Body of pancreas (tissue), 4 donors: Measurements from ENCODE around the gene RPL3. TPM values are rescaled to one million over a fixed set of nuclear protein-coding genes. Genes with fewer than 3 reads are reported as not detected.
A peak's percentile ranks its signal among the peaks of the same experiment; 100 is the strongest.

Experiments
- ATAC-seq: fragments of 150-250 bp; one replicate; pipeline ENCODE4 v1.9.1; 2016
- DNase-seq, 4 donors: peaks; one replicate each; pipeline ENCODE4 v3.0.0-alpha.2; 2019
- H3K27ac ChIP-seq, 4 donors: fragments of 200-600 bp; sonication (generic); 1 replicate in 3 of 4; 2 replicates in 1 of 4; pipeline versions ENCODE4 v1.5.1 to v1.6.1; 2016 to 2019; ENCODE audit warnings: mild to moderate bottlenecking in 1 of 4, mixed read lengths in 1 of 4, moderate library complexity in 1 of 4
- H3K27me3 ChIP-seq, 2 donors: fragments of 200-600 bp; sonication (generic); one replicate each; pipeline ENCODE4 v1.6.0; 2016; ENCODE audit warnings: mild to moderate bottlenecking in 1 of 2
- H3K36me3 ChIP-seq, 2 donors: fragments of 200-600 bp; sonication (generic); replicated peaks in 1 of 2; 2 replicates each; pipeline ENCODE4 v1.5.1; 2016; ENCODE audit warnings: low read depth in 2 of 2; ENCODE audit not compliant: insufficient read depth in 1 of 2
- H3K4me1 ChIP-seq: fragments of 200-600 bp; sonication (generic); one replicate; pipeline ENCODE4 v1.6.0; 2016
- H3K4me3 ChIP-seq, 2 donors: fragments of 200-600 bp; sonication (generic); 1 replicate in 1 of 2; 2 replicates in 1 of 2; pipeline ENCODE4 v1.5.1; 2016 to 2019
- H3K9me3 ChIP-seq, 3 donors: fragments of 200-600 bp; sonication (generic); 1 replicate in 2 of 3; 2 replicates in 1 of 3; pipeline ENCODE4 v1.5.1; 2016
- POLR2A ChIP-seq, 3 donors: fragments of 450-650 bp; IDR thresholded peaks; one replicate each; pipeline ENCODE4 v1.6.1; 2016; ENCODE audit warnings: antibody characterized with exemption in 3 of 3, mild to moderate bottlenecking in 2 of 3
- WGBS, 2 donors: methylation state at CpG; one replicate each; pipeline ENCODE4 v1.1.5; 2017; 5-methylcytosine and 5-hydroxymethylcytosine counted together
- intact Hi-C: fragments of 100-400 bp; cut with DNase I; formaldehyde crosslinking; loops from one replicate; pipeline ENCODE4 v1.15.1; 2023
- total RNA-seq, 2 donors: library from RNA; depleted of rRNA; stranded (reverse); fragments of >200 nt; gene quantifications; one replicate each; pipeline ENCODE4 v1.1.0, GENCODE V29; 2016
- TF ChIP-seq, protein P1 (sequence below), 7 experiments: fragments of 450-650 bp in 4 of 7; fragments of 200-600 bp in 3 of 7; sonication (generic) in 3 of 7; IDR thresholded peaks; one replicate each; pipeline ENCODE4 v1.5.1; 2016 to 2019; ENCODE audit warnings: antibody characterized with exemption in 7 of 7

Gene RPL3
- total RNA-seq, 2 donors from 2014 or later: 1,625 to 1,893 TPM

DNA sequence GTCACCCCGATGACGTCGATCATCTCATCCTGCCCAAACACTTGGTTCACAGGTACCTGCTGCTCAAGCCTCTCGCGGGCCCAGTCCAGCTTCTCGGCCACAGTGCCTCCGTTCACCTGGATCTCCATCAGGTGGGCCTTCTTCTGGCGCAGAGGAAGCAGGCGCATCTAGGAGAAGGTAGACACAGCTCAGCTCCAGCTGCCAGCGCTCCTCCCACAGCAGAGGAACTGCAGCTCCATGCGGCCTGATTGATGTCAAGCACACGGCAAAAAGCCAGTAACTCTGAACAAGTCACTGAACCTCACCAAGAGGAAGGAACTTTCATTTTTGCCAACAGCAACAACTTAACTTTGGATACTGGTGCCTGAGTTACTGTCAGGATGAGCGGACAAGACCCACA lies 4.0 kb downstream of the RPL3 start:
- TF ChIP-seq, protein P1, sequence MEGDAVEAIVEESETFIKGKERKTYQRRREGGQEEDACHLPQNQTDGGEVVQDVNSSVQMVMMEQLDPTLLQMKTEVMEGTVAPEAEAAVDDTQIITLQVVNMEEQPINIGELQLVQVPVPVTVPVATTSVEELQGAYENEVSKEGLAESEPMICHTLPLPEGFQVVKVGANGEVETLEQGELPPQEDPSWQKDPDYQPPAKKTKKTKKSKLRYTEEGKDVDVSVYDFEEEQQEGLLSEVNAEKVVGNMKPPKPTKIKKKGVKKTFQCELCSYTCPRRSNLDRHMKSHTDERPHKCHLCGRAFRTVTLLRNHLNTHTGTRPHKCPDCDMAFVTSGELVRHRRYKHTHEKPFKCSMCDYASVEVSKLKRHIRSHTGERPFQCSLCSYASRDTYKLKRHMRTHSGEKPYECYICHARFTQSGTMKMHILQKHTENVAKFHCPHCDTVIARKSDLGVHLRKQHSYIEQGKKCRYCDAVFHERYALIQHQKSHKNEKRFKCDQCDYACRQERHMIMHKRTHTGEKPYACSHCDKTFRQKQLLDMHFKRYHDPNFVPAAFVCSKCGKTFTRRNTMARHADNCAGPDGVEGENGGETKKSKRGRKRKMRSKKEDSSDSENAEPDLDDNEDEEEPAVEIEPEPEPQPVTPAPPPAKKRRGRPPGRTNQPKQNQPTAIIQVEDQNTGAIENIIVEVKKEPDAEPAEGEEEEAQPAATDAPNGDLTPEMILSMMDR (IDR thresholded peaks at IDR 0.05): no peak
- TF ChIP-seq POLR2A (IDR thresholded peaks at IDR 0.05): no peak
- no peak for DNase-seq
- Histone ChIP-seq H3K36me3 (peaks cover 35 to 42% of the 10 kb centered on the region in 2 donors), H3K27ac (peak overlapping the region in 3 of 4 donors; percentile 97 to 99 (median 99)), H3K27me3 (no peaks in the 10 kb centered on the region), H3K4me1 (peaks cover 51% of the 10 kb centered on the region), H3K4me3 (no peak overlapping the region), H3K9me3 (no peaks in the 10 kb centered on the region)
- WGBS, 2 donors: 45 to 57% methylated on average over 9 to 13 of the region's 13 CpGs
- intact Hi-C loops: no loop called here
- no peak for ATAC-seq

DNA sequence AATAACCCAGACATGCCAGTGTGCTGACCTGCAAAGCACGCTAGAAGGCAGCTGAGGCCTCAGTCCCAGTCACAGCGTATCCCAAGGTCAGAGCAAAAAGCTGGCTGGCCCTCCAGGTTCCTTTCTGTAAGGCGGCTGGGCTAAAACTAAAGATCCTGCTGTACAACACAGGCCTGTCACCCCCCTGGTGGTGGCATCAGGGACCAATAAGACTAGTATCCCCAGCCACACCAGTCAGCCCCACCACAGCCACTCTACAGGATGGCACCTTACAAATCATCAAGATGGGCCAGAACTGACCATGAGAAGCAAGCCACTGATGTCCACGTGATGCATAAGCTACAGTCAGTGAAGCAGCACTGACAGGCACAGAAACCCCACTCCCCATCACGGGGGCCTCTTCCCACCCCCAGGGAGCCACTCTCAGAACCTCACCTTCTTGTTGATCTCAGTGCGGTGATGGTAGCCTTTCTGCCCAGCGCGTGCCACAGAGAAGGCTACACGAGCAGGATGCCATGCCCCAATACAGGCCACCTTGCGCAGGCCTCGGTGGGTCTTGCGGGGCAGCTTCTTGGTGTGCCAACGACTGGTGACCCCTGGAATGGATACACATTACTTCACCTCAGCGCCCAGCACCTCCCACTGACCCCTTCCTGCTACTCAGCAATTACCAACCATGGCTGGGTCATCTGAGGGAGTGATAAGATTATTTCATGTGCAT lies 5.0 kb downstream of the RPL3 start:
- Histone ChIP-seq H3K36me3 (peaks cover 35 to 42% of the 10 kb centered on the region in 2 donors), H3K27ac (peak overlapping the region in 3 of 4 donors; percentile 7 to 99 (median 99)), H3K27me3 (no peaks in the 10 kb centered on the region), H3K4me1 (peaks cover 51% of the 10 kb centered on the region), H3K4me3 (no peak overlapping the region), H3K9me3 (no peaks in the 10 kb centered on the region)
- ATAC-seq (no peak), DNase-seq (peak in 2 of 4 donors; percentile 59 to 60)
- WGBS, 2 donors: 68 to 82% methylated on average over 8 to 14 of the region's 14 CpGs
- intact Hi-C loops: loop anchor here (5.0 kb wide), 2 partner anchors 72 to 142 kb away; partner anchors contain the start of gene PDGFB
- TF ChIP-seq, protein P1 (IDR thresholded peaks at IDR 0.05): peak in 4 of 7 experiments; percentile 10 to 36 (median 30)
- TF ChIP-seq POLR2A (IDR thresholded peaks at IDR 0.05): no peak

DNA sequence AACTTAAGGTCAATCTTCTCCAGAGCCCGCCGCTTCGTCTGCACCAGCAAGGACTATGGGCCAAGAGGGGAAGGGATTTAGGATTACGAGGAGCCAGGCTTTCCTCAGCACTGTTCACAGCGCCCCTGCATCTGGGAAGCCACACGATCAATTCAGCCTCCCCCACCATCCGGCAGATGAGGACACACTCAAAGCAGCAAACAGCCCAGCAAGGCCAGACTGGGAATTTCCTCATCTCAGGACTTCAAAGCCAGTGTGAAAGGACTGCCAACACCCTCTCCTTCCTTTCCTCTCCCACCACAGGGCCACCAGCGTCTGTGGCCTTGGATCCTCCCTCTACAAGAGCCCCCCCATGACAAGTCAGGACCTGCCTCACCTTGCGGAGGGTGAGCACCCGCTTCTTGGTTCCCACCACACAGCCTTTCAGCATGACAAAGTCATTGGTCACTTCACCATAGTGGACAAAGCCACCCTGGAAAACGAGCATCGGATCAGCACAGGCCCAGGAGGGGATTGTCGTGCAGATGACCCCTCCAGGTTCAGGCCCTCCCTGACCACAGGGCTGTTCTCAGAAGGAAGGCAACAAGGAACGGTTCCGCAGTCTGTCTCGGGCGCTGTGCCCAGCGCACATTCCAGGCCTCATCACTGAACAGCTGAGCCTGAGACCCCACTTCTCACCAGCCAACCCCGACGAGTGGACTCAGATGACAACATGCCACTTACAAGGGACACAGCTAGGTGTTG lies 6.0 kb downstream of the RPL3 start:
- peak overlapping the region in 2 of 4 donors; percentile 22 to 25 for H3K27ac ChIP-seq
- H3K27me3 ChIP-seq: no peaks in the 10 kb centered on the region
- peaks cover 35 to 42% of the 10 kb centered on the region in 2 donors for H3K36me3 ChIP-seq
- TF ChIP-seq, protein P1 (IDR thresholded peaks at IDR 0.05): no peak
- TF ChIP-seq POLR2A (IDR thresholded peaks at IDR 0.05): no peak
- DNase-seq (no peak), ATAC-seq (no peak)
- intact Hi-C loops: loop anchor here (5.0 kb wide), 2 partner anchors 71 to 141 kb away; partner anchors contain the start of gene PDGFB
- H3K4me3 ChIP-seq: no peak overlapping the region
- H3K4me1 ChIP-seq: peaks cover 51% of the 10 kb centered on the region
- WGBS, 2 donors: 80 to 84% methylated on average over 15 to 20 of the region's 20 CpGs
- no peaks in the 10 kb centered on the region for H3K9me3 ChIP-seq

DNA sequence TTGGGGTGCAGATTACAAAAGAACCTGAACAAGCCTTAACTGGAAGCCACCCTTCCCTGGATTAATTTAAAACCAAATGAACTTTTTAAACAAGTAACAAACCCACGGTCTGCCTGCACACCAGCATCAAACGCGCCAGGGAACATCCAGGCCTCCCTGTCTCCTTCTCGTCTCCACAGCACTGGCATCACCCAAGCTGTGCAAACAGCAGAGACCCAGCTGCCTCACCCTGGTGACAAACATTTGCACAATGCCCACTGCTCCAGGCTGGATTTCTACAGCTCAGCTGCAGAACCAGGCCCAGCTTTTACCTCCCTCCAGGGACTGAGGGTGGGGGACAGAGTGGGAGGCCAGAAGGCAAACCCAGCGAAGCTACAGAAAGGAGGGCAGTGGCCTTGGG lies 7.0 kb downstream of the RPL3 start:
- peaks cover 41% of the 10 kb centered on the region for H3K4me1 ChIP-seq
- DNase-seq (no peak), ATAC-seq (no peak)
- H3K4me3 ChIP-seq: no peak overlapping the region
- intact Hi-C loops: loop anchor here (5.0 kb wide), 2 partner anchors 70 to 140 kb away; partner anchors contain the start of gene PDGFB
- H3K27me3 ChIP-seq: no peaks in the 10 kb centered on the region
- WGBS, 2 donors: 69 to 72% methylated on average over 5 of the region's 5 CpGs
- no peak for TF ChIP-seq POLR2A (IDR thresholded peaks at IDR 0.05)
- TF ChIP-seq, protein P1 (IDR thresholded peaks at IDR 0.05): no peak
- peaks cover 35 to 42% of the 10 kb centered on the region in 2 donors for H3K36me3 ChIP-seq
- no peaks in the 10 kb centered on the region for H3K9me3 ChIP-seq
- no peak overlapping the region for H3K27ac ChIP-seq
